Measurements from ENCODE around the gene KRTAP3-3. TPM values are rescaled to one million over a fixed set of nuclear protein-coding genes. Genes with fewer than 3 reads are reported as not detected.

KRTAP3-3 gene
- total and polyA plus RNA-seq, 2 of the 4 experiments (the other 2 are of a cell fraction) = not detected

DNA sequence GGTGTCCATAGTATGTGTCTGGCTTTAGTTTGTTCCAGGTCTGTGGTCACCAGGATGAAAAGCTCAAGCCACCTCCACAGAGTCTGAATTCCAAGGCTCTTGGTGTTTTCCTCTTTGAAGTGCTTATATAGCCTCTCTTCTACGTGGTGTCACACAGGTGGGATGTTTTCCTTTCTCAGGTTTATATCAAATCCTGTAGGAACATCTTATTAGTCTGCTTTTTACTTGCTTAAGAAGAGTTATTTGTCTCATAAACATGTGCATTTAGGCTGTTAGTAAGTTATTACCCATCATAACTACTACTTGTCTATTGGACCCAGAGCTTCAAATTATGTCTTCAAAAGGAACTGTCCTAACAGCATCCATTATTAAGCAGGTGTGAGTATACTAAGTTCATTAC, 27.1 kb downstream of the KRTAP3-3 start, which contains the start of gene KRT39:
Gene KRT39 (minus strand): TSS at position 101 of the 400 bp plus-strand sequence. CDS start 92 bp downstream, at position 9.
- Histone ChIP-seq H2BK5ac (ENCODE audit: low read depth, low read length, poor library complexity, severe bottlenecking) (peak within 1 kb of the TSS; percentile 87), H2BK15ac (ENCODE audit: low read depth, low read length) (peak within 1 kb of the TSS; percentile 21; the same call in 2 of the 3 replicates), H2BK20ac (ENCODE audit: low read depth, low read length) (peak within 1 kb of the TSS; percentile 76; the same call in 1 of the 2 replicates), H3K4ac (ENCODE audit: low read depth, low read length) (peak within 1 kb of the TSS; percentile 41; the same call in 1 of the 2 replicates), H2AFZ (replicated peaks; ENCODE audit: low read length, poor library complexity) (peak within 1 kb of the TSS; percentile 6), H2BK120ac (ENCODE audit: low read depth, low read length) (peak within 1 kb of the TSS; percentile 74), H3K27me3 (ENCODE audit: control insufficient read depth, insufficient read depth, low read length) (no peaks in the 10 kb centered on the region), H3K27ac (ENCODE audit: insufficient read depth, low read length) (no peak within 1 kb of the TSS), H3K14ac (replicated peaks; ENCODE audit: low read depth, low read length) (0 out of 2 replicates have a peak within 1 kb of the TSS, but pooled peaks have one; percentile 63), H3K56ac (ENCODE audit: extremely low read depth, insufficient read depth, low read length) (no peak within 1 kb of the TSS), H3K18ac (ENCODE audit: low read depth, low read length) (peak within 1 kb of the TSS; percentile 87; the same call in 1 of the 2 replicates), H3K23ac (ENCODE audit: low read depth, low read length) (no peak within 1 kb of the TSS), H4K8ac (ENCODE audit: low read depth in 2 of 2, low read length in 2 of 2) (peak within 1 kb of the TSS in 1 of 2 experiments; percentile 62; a peak in 1 of 4 replicates), H2AK5ac (ENCODE audit: low read depth, low read length) (peak within 1 kb of the TSS; percentile 59), H4K20me1 (ENCODE audit: insufficient read depth, low read length) (no peaks in the 10 kb centered on the region), H3K9me3 (ENCODE audit: control insufficient read depth, insufficient read depth, low read length) (peaks cover 6% of the 10 kb centered on the region), H4K91ac (ENCODE audit: insufficient read depth, low read depth, low read length) (0 out of 2 replicates have a peak within 1 kb of the TSS, but pooled peaks have one; percentile 61), H4K5ac (ENCODE audit: low read depth, low read length) (peak within 1 kb of the TSS; percentile 64; the same call in 1 of the 2 replicates), H3K9ac (ENCODE audit: low read depth, low read length) (no peak within 1 kb of the TSS), H3K4me1 (ENCODE audit: control insufficient read depth, insufficient read depth, low read length) (peaks cover 3% of the 10 kb centered on the region; the same call in 1 of the 2 replicates), H3K4me2 (ENCODE audit: low read depth, low read length) (no peak within 1 kb of the TSS), H3K36me3 (ENCODE audit: control insufficient read depth, insufficient read depth, low read length) (no peaks in the 10 kb centered on the region), H3K9me1 (ENCODE audit: insufficient read depth, low read length) (no peaks in the 10 kb centered on the region; the same call in 1 of the 2 replicates), H3K79me1 (ENCODE audit: low read depth in 1 of 2, low read length in 2 of 2) (no peaks in the 10 kb centered on the region), H2AK9ac (replicated peaks; ENCODE audit: low read depth, low read length, poor library complexity) (peak within 1 kb of the TSS; percentile 58), H3K4me3 (ENCODE audit: insufficient read depth, low read depth, low read length) (no peak within 1 kb of the TSS)
- DNase-seq (no peak), ATAC-seq (ENCODE audit: low read depth) (no peak)
- dilution Hi-C loops (cut with HindIII; ENCODE audit: low sequenced_read_pairs, unreplicated experiment) (no loop called here), in situ Hi-C loops (cut with MboI; ENCODE audit: low sequenced_read_pairs) (no loop called here), intact Hi-C loops (cut with micrococcal nuclease) (no loop called here)
- CTCF ChIA-PET = no interaction called here
- POLR2A ChIA-PET (ENCODE audit: unreplicated experiment) = no interaction called here
- no TSS peak for BruUV-seq (replicated peaks)
- TF ChIP-seq, protein P1, sequence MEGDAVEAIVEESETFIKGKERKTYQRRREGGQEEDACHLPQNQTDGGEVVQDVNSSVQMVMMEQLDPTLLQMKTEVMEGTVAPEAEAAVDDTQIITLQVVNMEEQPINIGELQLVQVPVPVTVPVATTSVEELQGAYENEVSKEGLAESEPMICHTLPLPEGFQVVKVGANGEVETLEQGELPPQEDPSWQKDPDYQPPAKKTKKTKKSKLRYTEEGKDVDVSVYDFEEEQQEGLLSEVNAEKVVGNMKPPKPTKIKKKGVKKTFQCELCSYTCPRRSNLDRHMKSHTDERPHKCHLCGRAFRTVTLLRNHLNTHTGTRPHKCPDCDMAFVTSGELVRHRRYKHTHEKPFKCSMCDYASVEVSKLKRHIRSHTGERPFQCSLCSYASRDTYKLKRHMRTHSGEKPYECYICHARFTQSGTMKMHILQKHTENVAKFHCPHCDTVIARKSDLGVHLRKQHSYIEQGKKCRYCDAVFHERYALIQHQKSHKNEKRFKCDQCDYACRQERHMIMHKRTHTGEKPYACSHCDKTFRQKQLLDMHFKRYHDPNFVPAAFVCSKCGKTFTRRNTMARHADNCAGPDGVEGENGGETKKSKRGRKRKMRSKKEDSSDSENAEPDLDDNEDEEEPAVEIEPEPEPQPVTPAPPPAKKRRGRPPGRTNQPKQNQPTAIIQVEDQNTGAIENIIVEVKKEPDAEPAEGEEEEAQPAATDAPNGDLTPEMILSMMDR (conservative IDR thresholded peaks at IDR 0.05; ENCODE audit: low read depth, low read length) = no peak
- TF ChIP-seq POLR2A (IDR thresholded peaks at IDR 0.05; ENCODE audit: low read depth, low read length) (no peak), MXI1 (IDR thresholded peaks at IDR 0.05; ENCODE audit: borderline replicate concordance, low read depth, low read length) (no peak), RFX5 (IDR thresholded peaks at IDR 0.05; ENCODE audit: low read depth, low read length) (no peak), BHLHE40 (IDR thresholded peaks at IDR 0.05; ENCODE audit: low read depth, low read length) (no peak), CHD1 (IDR thresholded peaks at IDR 0.05; ENCODE audit: low read depth, low read length) (no peak), NFE2L2 (IDR thresholded peaks at IDR 0.05; ENCODE audit: low read depth, low read length) (no peak), SMC3 (IDR thresholded peaks at IDR 0.05; ENCODE audit: low read depth, low read length) (no peak), CEBPB (IDR thresholded peaks at IDR 0.05; ENCODE audit: low read depth, low read length) (no peak), FOS (IDR thresholded peaks at IDR 0.05; ENCODE audit: low read depth, low read length) (no peak), RCOR1 (IDR thresholded peaks at IDR 0.05; ENCODE audit: insufficient replicate concordance, low read length) (no peak), MAZ (IDR thresholded peaks at IDR 0.05; ENCODE audit: borderline replicate concordance, low read depth, low read length) (no peak), MAFK (IDR thresholded peaks at IDR 0.05; ENCODE audit: low read depth, low read length) (no peak)
- TF ChIP-seq, protein P2, sequence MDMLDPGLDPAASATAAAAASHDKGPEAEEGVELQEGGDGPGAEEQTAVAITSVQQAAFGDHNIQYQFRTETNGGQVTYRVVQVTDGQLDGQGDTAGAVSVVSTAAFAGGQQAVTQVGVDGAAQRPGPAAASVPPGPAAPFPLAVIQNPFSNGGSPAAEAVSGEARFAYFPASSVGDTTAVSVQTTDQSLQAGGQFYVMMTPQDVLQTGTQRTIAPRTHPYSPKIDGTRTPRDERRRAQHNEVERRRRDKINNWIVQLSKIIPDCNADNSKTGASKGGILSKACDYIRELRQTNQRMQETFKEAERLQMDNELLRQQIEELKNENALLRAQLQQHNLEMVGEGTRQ (IDR thresholded peaks at IDR 0.05; ENCODE audit: low read depth, low read length) = no peak
- TF ChIP-seq, protein P3, sequence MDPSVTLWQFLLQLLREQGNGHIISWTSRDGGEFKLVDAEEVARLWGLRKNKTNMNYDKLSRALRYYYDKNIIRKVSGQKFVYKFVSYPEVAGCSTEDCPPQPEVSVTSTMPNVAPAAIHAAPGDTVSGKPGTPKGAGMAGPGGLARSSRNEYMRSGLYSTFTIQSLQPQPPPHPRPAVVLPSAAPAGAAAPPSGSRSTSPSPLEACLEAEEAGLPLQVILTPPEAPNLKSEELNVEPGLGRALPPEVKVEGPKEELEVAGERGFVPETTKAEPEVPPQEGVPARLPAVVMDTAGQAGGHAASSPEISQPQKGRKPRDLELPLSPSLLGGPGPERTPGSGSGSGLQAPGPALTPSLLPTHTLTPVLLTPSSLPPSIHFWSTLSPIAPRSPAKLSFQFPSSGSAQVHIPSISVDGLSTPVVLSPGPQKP (IDR thresholded peaks at IDR 0.05; ENCODE audit: borderline replicate concordance, low read depth, low read length) = no peak
- WGBS, 2 experiments (ENCODE audit: extremely low coverage in 2 of 2, insufficient read length in 1 of 2) = no CpG with 5 or more reads among the region's 1 CpG
